ENCODE measurements around the gene MYLIP.

Gene MYLIP

DNA sequence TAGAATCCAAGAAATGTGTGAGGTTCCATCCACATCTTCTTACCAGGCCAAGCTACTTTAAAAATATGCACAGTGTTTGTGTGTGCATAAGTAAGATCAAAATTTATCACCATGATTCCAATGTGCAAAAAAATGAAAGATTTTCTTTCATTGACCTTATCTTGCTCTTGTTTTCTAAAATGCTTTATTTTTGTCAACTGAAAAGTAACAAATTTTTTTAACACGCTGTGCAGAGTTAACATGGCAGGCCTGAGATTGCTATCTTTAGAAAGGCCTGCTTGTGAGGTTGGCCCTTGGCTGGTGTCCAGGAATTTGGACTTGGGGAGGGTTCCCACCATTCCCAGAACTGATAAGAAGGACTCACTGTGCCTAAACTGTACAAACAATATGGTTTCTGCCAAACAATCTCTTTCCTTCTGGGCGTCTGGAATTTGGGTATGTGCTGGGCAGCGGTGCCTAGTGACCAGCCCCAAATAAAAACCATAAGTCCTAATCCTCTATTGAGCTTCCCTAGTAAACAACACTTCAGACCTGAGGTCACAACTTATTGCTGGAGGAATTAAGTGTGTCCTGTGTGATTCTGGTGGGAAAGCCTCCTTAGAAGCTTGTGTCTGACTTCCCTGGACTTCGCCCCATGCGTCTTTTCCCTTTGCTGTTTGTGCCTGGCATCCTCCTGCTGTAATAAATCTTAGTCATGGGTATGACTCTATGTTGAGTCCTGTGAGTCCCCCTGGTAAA is 19.8 kb upstream of the MYLIP start:
- no peak for DNase-seq

DNA sequence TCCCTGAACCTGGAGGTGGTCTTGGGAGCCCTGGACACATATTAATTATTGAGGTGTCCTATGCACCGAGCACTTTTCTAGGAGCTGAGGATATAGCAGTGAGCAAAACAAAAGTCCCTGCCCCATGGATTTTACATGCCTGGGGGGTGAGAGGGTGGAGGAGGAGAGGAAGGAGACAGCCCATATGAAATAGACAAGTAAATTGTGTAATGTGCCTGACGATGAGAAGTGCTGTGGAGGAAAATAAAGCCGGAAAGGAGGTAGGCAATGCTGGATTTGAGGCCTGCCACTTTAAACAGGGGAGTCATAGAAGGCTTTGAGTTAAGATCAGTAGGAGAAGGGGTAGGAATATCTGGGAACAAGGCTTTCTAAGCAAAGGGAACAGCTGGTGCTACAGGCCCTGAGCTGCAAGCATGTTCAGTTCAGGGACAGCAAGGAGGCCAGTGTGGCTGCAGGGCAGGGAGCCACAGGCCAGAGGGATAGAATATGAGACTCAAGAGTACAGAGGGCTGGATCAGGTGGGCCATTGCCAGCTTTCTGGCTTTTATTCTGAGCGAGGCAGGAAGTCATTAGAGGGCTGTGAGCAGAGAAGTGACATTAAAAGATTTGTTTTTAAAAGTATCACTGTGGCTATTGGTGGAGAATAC is 19.1 kb upstream of the MYLIP start:
- DNase-seq, result peak; percentile 60

DNA sequence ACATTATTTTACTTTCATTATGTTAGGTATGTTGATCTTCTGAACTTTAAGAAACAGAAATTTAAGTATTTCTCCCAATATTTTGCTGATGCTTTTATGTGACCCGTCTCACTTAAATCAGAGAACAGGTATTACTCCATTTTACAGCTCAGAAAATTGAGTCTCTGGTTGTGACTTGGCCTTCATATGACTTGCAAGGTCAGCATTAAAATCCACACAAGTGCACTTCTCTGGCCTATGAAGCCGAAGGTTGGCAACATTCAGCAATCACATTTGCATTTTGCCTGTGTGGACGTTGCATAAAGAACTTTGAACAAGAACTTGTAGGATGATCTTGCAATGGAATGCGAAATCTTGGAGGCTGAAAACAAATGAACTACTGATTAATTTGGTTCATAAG is 10.1 kb upstream of the MYLIP start:
- DNase-seq, result no peak

DNA sequence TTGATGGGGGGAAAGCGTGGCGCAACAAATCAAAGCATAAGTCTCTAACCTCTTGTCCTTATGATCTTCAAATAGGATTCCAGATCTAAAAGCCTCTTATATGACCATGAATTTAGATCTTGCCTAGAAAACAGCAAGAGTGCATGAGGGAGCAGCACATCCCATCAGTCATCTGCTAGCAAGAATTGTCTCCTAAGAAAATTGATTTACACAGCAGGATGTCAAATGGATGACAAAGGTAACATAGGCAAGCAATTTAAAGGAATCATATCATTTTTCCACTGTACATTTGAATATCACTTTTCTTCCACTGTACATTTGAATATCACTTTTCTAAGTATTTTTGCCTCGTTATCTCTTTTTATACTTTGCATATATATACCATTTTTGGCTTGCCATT is 7.5 kb upstream of the MYLIP start:
- no peak for DNase-seq

DNA sequence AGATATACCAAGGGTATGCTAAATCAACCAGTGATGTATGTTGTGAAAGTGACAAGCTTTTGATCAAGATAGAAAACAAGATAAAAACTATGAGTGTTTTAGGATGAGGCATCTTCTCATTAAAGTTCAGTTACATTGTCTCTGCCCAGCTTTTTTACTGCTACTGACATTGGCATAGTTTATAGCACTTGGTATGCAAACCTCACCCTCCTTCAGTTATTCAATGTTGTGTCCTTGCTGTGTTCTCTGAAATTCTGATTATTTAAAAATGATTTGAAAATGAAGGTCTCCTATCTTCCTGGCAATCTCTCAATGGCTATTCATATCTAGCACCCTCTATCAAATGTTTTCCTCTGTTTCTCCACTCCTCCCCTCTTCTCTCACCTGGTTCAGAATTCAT is 6.7 kb upstream of the MYLIP start:
- no peak for DNase-seq

DNA sequence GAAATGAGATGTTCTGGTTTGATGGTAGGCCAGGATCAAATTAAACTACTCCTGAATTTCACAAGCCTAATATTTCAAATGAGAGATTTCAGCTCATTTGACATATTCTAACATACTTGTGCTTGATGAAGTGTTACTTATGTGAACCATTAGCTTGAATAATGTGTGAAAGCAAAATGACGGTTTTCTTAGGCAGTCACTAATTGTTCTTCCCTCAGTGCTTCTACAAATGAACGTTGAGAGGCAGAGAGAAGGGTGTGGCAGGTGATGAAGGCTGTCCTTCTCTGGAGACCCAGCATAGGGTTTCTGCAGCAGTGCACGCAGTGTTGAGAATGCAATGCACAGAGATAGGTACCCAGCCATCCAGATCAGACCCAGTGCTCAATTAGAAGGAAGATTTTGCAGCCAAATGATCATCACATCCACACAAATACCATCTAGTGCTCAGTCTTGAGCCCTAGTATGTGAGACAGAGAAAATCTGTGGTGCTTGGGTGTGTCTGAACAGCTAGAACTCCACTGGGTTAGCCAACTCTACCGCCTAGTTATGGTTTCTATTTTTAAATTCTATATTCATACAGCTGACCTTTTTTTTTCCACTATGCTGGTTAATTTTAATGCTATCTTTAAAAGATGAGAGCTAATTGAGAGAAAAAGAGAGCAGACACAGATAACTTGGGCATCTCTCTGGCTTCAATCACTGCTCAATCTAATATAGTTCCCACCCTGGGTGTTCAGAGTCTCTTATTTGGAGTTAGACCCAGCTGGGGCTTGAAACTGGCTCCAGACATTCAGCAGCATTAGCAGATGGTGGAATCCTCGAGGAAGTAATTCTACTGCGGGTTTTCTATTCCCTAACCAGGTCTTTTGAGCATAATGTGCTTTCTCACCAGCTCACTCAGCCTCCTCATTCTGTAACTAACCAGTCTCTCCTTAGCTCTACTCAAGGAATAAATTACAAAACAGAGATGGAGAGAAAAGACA is 4.4 kb upstream of the MYLIP start:
- no peak for DNase-seq

DNA sequence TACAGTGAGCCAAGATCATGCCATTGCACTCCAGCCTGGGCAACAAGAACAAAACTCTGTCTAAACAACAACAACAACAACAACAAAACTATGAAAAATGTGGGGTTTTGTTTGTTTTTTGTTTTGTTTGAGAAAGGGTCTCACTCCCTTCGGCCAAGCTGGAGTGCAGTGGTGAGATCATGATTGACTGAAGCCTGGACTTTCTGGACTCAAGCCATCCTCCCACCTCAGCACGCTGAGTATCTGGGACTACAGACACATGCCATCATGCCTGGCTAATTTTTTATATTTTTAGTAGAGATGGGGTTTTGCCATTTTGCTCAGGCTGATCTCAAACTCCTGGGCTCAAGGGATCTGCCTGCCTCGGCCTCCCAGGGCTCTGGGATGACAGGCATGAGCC is 2.8 kb upstream of the MYLIP start:
- DNase-seq, result no peak

DNA sequence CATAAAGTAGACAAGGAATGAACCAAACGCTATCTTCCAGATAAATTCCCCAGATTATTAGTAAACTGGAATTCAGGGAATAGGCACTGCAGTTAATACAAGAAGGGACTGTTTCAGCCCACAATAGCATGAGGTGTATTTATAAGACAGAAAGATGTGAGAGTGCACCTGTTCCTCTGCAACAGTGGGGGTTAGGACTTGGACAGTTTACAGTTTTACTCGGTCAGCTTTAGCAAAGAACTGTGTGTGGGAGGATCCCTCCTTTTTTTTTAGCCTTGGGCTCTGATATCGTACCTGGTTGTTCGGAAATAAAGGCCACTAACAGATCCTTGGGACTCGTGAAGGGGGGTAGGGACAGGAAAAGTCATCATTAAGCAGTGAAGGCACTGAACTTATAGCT is 2.0 kb upstream of the MYLIP start:
- no peak for DNase-seq

DNA sequence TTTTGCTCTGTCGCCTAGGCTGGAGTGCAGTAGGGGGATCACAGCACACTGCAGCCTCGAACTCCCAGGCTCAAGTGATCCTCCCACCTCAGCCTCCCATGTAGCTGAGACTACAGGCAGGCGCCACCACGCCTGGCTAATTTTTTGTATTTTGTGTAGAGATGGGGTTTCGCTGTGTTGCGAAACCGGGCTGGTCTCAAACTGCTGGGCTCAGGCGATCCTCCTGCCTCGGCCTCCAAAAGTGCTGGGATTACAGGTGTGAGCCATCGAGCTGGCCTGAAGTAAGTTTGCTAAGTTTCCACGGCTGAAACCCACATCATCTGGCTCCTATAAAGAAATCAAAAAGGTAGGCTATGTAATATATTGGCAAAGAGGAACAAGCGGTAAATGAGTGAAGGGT is 1.4 kb upstream of the MYLIP start:
- DNase-seq, result no peak

DNA sequence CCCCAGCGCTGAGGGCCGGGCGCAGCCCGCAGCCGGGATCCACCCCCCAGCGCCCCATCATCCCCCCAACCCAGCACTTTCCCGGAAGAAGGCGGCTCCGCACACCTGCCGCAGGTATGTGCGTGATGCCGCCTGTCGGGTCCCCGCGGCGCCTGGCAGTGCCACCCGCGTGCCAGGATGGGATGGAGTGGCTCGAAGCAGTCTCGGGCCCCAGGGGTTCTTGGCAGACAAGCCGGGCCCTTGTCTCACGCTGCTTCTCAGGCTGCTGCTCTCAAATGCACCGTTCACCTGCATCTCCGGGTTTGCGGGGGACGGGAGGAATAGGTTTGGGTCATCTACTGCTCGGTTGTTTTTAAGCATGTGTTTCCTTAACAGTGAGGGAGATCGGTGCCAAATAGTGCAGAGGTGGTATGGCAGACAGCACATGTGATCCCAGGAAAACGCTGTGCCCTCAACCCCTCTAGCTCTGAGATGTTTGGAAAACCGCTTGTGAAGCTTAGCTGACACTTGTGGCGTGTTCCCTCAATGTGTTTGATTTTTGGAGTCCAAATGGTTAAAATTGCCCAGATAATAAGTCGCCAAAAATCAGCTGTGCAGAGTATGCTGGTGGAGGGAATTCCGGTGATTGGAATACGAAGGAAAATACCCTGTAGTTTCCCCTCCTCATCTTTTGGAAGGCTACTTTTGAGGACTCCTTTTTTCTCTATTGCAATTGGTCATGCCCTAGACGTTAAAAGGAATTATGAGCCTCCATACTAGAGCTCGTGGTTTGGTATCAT is 926 bp downstream of the MYLIP start:
- DNase-seq, result peak; percentile 52

DNA sequence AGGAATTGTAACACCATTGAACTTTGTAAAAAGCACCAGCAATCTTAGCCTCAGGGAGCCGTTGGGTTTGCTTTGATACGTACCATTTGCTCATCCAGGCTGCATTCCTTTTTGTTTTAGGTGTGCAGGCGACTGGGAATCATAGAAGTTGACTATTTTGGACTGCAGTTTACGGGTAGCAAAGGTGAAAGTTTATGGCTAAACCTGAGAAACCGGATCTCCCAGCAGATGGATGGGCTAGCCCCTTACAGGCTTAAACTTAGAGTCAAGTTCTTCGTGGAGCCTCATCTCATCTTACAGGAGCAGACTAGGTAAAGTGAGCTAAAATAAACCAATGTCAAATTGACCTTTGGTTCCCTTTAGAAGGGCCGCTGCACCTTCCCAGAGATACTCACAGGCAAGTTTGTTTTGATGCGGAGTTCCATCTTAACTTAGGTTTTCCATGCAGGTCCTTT is 1.6 kb downstream of the MYLIP start:
- no peak for DNase-seq

DNA sequence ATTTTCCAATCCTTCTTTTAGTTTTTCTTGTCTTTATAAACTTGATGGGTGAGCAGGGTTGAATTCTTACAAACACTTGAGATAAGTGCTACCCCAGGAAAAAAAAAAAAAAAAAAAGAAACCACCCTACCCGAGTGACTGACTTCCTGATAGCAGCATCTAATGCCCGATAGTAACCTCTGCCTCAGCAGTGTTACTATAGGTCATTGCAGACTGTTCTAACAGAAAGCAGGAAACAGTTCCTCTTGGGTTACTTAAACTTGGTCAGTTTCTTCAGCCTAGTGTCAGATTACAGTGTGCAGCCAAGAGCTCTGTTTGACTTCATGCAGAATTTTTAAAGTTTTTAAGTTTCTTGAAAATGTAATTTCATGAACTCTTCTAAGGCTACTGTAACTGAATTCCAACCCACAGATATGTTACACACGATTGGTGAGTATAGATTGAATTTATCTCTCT is 2.1 kb downstream of the MYLIP start:
- DNase-seq, result peak; percentile 90

DNA sequence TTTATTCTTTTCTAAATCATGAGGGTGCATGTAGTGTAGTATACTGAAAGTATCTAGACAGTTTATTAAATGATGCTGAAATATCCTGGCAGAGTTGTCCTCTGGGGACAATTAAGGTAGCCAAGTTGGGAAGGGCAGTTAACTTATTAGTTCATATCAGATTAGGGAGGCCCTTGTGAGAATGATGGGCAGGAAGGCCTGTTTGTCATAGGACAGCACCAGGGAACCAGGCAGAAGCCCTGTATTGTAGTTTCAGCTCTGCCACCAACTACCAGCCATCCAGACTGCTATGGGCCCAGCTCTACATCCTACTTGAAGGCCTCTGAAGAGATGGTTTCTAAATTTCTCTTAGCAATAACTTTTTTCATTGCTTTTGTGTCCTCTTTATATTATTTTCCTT is 4.0 kb downstream of the MYLIP start:
- DNase-seq, result no peak

DNA sequence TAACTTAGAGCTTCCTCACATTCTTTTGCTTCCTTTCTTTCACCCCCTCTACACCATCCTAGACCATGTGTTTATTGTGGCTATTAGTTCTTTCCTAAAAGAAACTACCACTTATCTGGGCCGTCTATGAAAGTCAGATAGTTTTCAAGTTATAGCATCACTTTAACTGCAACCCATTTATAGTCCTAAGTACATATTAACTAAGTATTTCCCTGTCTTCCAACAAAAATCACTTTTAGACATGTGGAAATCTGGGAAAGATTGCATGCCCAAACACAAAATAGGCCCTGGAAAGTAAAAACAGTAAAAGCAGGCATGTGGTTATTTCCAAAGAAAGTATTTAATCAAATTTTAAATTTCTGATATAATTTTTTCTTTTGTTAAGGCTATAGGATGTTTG is 5.5 kb downstream of the MYLIP start:
- no peak for DNase-seq

DNA sequence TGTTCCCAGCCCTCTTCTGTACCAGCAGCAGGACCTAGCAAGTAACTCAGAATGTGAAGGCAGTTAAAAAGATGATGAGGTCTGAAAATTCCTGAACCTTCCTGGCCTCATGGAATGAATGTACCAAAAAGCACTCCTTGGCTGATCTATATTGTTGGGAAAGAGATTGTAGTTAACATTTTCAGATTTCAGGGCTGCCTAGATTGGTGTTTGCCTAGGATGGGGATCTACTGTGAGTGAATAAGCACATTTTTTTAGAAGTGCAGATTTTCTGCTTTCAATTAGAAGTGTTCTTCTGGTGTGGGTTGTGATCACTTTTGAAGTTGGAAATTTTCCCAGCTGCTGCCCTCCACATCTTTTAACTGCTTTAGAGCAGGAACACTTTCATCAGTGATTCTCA is 6.2 kb downstream of the MYLIP start:
- DNase-seq, result no peak

DNA sequence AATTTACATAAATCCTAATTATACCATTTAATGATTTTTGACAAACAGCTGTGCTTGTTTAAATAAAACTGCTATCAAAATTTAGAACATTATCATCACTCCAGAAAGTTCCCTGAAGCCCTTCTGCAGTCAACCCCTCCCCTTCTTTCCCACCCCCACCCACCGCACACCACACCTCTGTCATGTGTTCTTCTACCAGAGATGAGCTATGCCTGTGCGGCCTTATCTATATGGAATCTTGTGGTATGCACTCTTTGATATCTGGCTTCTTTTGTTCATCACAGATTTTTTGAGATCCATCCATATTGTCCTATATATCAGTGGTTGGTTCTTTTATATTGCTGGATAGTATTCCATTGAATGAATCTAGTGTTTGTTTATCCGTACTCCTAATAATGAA is 7.2 kb downstream of the MYLIP start:
- DNase-seq, result no peak

DNA sequence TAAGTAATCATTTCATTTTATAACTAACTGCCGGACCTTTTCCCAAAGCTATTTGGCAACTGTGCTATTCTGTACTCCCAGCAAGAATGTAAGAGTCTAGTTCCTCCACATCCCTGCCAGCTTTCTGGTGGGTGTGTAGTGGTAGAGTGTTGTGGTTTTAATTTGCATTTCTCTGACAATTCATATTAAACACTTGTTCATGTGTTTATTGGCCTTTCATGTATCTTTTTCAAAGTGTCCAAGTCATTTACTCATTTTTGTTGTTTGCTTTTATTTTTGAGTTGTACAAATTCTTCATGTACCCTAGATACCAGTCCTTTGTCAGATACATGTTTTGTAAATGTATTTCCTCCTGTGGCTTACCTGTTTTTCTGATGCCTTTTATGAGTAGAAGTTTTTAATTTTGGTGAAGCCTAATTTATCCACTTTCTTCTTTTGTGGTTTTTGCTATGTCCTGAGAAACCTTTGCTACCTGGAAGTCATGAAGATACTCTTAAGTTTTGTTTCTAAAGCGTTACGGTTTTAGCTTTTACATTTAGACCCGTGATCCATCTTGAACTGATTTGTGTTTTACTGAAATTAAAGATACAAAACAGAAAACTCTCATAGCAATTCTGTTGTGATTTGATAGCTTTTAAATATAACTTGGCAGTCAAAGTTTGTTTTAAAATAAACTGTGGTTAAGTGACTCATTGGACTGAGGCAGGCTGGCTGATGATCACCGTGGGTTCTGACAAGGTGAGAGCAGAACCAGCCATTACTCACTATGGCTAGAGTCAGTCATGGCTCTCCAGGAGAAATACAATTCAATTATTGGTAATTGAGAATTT is 8.0 kb downstream of the MYLIP start:
- no peak for DNase-seq

DNA sequence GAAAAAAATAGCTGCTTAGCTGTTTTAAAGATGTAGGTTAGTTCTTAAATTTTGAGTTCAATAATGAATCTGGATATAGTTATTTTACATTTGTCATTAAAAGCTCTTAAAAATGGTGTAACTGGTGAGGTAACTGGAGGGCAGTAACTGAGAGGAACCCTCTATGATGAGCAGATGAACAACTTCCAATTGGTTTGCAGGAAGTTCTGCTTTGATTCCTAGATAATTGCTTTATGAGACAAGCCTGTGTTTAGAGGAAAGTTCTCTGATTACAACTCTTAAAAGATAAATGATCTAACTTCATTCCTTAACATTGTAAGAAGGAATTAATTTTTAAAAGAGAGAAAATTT is 8.5 kb downstream of the MYLIP start:
- DNase-seq, result no peak

DNA sequence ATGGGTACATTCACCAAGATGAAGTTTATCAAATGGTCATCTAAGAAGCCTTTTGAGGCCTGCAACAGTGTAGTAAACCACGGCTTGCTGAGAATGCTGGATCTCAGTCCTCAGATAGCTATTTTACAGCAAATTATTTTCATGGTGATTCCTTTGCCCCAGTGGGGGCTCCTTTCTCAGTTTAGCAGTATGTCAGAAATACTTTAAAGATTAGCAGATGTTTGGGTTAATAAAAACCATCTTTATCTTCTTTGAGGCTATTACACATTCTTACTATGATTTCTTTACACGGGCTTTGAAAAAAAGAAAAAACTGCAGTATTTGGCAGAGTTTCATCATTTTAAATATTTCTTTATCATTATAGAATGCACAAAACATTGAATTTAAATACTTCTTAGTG is 10.7 kb downstream of the MYLIP start:
- DNase-seq, result no peak

DNA sequence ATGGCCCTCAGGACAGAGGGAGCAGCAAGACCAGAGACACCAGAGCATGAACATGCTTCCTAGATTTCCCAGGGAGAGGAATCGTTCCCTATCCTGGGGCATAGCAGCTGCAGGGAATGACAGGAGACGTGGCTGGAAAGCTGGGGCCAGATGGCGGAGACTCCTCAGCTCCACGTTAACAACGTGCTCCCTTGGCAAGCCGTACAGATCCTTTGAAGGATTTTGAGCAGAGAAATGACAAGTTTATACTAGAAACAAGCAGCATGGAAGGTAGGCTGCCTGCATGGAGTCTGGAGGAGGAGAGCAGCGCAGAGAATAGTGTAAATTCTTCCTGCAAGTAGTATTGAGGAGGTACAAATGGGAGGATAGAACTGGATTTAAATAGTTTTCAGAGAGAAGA is 11.7 kb downstream of the MYLIP start:
- DNase-seq, result no peak

DNA sequence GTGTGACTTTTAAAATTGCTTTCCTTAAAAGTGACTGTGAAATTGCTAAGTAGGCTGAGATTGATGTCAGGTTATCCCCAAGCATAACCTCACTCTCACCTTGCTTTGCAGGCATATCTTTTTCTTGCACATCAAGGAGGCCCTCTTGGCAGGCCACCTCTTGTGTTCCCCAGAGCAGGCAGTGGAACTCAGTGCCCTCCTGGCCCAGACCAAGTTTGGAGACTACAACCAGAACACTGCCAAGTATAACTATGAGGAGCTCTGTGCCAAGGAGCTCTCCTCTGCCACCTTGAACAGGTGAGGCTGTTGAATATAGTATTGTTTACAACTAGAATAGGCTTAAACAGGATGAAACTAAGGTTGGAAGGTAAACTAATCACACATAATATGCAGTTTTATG is 12.6 kb downstream of the MYLIP start:
- no peak for DNase-seq

DNA sequence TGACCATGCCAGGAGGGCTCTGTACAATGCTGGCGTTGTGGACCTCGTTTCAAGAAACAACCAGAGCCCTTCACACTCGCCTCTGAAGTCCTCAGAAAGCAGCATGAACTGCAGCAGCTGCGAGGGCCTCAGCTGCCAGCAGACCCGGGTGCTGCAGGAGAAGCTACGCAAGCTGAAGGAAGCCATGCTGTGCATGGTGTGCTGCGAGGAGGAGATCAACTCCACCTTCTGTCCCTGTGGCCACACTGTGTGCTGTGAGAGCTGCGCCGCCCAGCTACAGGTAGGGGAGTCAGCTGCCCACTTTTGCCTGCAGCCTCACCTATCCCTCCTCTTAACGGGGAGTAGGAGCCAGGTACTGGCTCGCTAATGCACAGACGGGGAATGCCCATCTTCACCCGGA is 16.2 kb downstream of the MYLIP start:
- DNase-seq, result no peak
